HG03432 (cell line): ENCODE data around the gene EPHA2.
"Not testable (repeated sequence)": the region's sequence is repeated elsewhere in the genome, so short reads cannot be mapped to it uniquely, and the experiment has no call there.

Source experiments
- ATAC-seq: cut with Tn5 transposase; IDR thresholded peaks from one replicate; pipeline ENCODE4 v1.9.1; 2021; ENCODE audit warnings: mild to moderate bottlenecking, moderate library complexity; ENCODE audit not compliant: unreplicated experiment

The EPHA2 gene

GRCh38 chr1:16155537-16156410 lies at the start of gene EPHA2:
Gene EPHA2 (minus strand): TSS chr1:16156069. CDS start chr1:16155932, 137 bp downstream.
- ATAC-seq = no peak

- no peak for ATAC-seq
These were observed 49.4 kb upstream of the EPHA2 start for GRCh38 chr1:16205334-16205671.

GRCh38 chr1:16204634-16205333 lies 48.9 kb upstream of the EPHA2 start:
- ATAC-seq = no peak

GRCh38 chr1:16204216-16204615 lies 48.3 kb upstream of the EPHA2 start:
- no peak for ATAC-seq

- ATAC-seq = no peak
These were observed 47.7 kb upstream of the EPHA2 start for GRCh38 chr1:16203550-16203949.

GRCh38 chr1:16202281-16203210 lies 46.7 kb upstream of the EPHA2 start:
- ATAC-seq = no peak

GRCh38 chr1:16199700-16200099 lies 43.8 kb upstream of the EPHA2 start:
- ATAC-seq = no peak

- ATAC-seq = no peak
These were observed 43.3 kb upstream of the EPHA2 start for GRCh38 chr1:16199157-16199501.

- ATAC-seq = no peak
These were observed 42.7 kb upstream of the EPHA2 start for GRCh38 chr1:16198444-16199156.

GRCh38 chr1:16196874-16197273 lies 41.0 kb upstream of the EPHA2 start:
- no peak for ATAC-seq

GRCh38 chr1:16196139-16196538 lies 40.3 kb upstream of the EPHA2 start:
- not testable (repeated sequence) for ATAC-seq

GRCh38 chr1:16195518-16195905 lies 39.6 kb upstream of the EPHA2 start:
- no peak for ATAC-seq

GRCh38 chr1:16191916-16192546 lies 36.2 kb upstream of the EPHA2 start:
- ATAC-seq = no peak

GRCh38 chr1:16191309-16191708 lies 35.4 kb upstream of the EPHA2 start:
- ATAC-seq = no peak

- ATAC-seq = no peak
These were observed 34.2 kb upstream of the EPHA2 start for GRCh38 chr1:16189921-16190621.

- ATAC-seq = no peak
These were observed 33.1 kb upstream of the EPHA2 start for GRCh38 chr1:16189003-16189402.

GRCh38 chr1:16187748-16188401 lies 32.0 kb upstream of the EPHA2 start:
- ATAC-seq = no peak

GRCh38 chr1:16186655-16187235 lies 30.9 kb upstream of the EPHA2 start:
- no peak for ATAC-seq
